Parathyroid adenoma (tissue), 2 donors: ENCODE results near the gene THAP4.

Experiments used
- H2AFZ ChIP-seq: fragments of 300-600 bp; sonication (generic); one replicate; pipeline ENCODE4 v1.7.0; 2017; ENCODE audit warnings: antibody characterized with exemption, mild to moderate bottlenecking
- H3K27ac ChIP-seq: fragments of 300-600 bp; sonication (generic); one replicate; pipeline ENCODE4 v1.7.0; 2017
- H3K27me3 ChIP-seq: fragments of 300-600 bp; sonication (generic); one replicate; pipeline ENCODE4 v1.7.0; 2017; ENCODE audit warnings: low read length; ENCODE audit not compliant: control insufficient read depth, insufficient read depth
- H3K36me3 ChIP-seq: fragments of 300-600 bp; sonication (generic); one replicate; pipeline ENCODE4 v1.7.0; 2017; ENCODE audit warnings: low read length; ENCODE audit not compliant: control insufficient read depth, insufficient read depth
- H3K4me1 ChIP-seq: fragments of 300-600 bp; sonication (generic); one replicate; pipeline ENCODE4 v1.7.0; 2017; ENCODE audit warnings: control low read depth
- H3K4me2 ChIP-seq: fragments of 300-600 bp; sonication (generic); one replicate; pipeline ENCODE4 v1.7.0; 2017; ENCODE audit warnings: low read length
- H3K4me3 ChIP-seq: fragments of 300-600 bp; sonication (generic); one replicate; pipeline ENCODE4 v1.7.0; 2017; ENCODE audit warnings: low read depth, low read length
- H3K79me2 ChIP-seq: fragments of 300-600 bp; sonication (generic); one replicate; pipeline ENCODE4 v1.7.0; 2017; ENCODE audit warnings: control low read depth
- H3K9ac ChIP-seq: fragments of 300-600 bp; sonication (generic); one replicate; pipeline ENCODE4 v1.7.0; 2017; ENCODE audit warnings: mild to moderate bottlenecking
- H3K9me3 ChIP-seq: fragments of 300-600 bp; sonication (generic); one replicate; pipeline ENCODE4 v1.7.0; 2017; ENCODE audit warnings: low read length; ENCODE audit not compliant: control insufficient read depth
- TF ChIP-seq, protein P1 (sequence below): fragments of 300-600 bp; sonication (generic); IDR thresholded peaks from one replicate; pipeline ENCODE4 v1.7.0; 2017; ENCODE audit warnings: antibody characterized with exemption, mild to moderate bottlenecking
- donor health status: primary hyperparathyroidism.

THAP4 gene

GRCh38 chr2:241582806-241583205, 54.2 kb downstream of the THAP4 start:
- peaks cover 8% of the 10 kb centered on the region for H3K79me2 ChIP-seq
- H3K4me1 ChIP-seq, result no peaks in the 10 kb centered on the region
- H2AFZ ChIP-seq, result no peak overlapping the region
- H3K4me2 ChIP-seq, result no peak overlapping the region
- no peak overlapping the region for H3K27ac ChIP-seq
- peaks cover 3% of the 10 kb centered on the region for H3K36me3 ChIP-seq
- H3K4me3 ChIP-seq, result no peak overlapping the region
- no peak overlapping the region for H3K9ac ChIP-seq
- H3K9me3 ChIP-seq, result peaks cover 7% of the 10 kb centered on the region
- TF ChIP-seq, protein P1, sequence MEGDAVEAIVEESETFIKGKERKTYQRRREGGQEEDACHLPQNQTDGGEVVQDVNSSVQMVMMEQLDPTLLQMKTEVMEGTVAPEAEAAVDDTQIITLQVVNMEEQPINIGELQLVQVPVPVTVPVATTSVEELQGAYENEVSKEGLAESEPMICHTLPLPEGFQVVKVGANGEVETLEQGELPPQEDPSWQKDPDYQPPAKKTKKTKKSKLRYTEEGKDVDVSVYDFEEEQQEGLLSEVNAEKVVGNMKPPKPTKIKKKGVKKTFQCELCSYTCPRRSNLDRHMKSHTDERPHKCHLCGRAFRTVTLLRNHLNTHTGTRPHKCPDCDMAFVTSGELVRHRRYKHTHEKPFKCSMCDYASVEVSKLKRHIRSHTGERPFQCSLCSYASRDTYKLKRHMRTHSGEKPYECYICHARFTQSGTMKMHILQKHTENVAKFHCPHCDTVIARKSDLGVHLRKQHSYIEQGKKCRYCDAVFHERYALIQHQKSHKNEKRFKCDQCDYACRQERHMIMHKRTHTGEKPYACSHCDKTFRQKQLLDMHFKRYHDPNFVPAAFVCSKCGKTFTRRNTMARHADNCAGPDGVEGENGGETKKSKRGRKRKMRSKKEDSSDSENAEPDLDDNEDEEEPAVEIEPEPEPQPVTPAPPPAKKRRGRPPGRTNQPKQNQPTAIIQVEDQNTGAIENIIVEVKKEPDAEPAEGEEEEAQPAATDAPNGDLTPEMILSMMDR, result no peak
- H3K27me3 ChIP-seq, result no peaks in the 10 kb centered on the region

DNA sequence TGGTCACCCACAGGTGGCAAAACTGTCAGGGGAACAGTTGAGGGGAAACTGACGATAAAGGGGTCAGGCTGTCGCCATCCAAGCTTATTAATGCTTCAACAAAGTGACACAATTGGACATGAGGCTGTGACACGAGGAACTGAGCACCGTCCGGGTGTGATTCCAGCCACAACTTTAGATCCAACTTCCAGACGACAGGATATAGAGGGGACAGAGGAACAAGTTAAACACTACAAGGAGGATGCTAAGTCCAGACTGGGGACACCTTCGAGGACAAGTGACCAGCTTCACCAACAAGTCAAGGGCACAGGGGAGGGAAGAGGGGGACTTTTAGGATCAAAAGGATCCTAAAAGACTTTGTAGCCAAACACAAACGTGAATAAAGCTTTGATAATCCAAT, 54.6 kb downstream of the THAP4 start:
- Histone ChIP-seq H3K79me2 (peaks cover 7% of the 10 kb centered on the region), H3K36me3 (peaks cover 3% of the 10 kb centered on the region), H3K27ac (no peak overlapping the region), H3K4me3 (no peak overlapping the region), H3K4me1 (no peaks in the 10 kb centered on the region), H3K27me3 (no peaks in the 10 kb centered on the region), H3K4me2 (no peak overlapping the region), H3K9ac (no peak overlapping the region), H3K9me3 (peaks cover 5% of the 10 kb centered on the region), H2AFZ (no peak overlapping the region)
- TF ChIP-seq, protein P1, result no peak

DNA sequence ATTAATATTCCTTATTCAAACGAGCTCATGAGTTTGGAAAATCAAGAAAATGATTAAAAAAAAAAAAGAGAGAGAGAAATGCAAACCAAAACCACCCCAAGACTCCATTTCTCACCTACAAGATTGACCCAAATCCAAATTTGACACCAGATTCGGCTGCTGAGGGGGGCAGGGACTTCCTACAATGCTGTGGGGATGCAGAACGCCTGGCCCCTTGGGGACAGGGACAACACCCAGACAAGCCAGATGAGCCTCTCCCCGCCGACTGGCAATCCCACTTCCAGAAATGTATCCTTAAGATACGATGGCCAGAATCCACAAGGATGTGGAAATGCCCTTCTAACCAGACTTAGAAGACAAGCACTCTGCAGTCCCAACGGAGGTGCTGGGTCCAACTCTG, 57.7 kb downstream of the THAP4 start:
- Histone ChIP-seq H3K27ac (no peak overlapping the region), H3K27me3 (no peaks in the 10 kb centered on the region), H3K4me1 (no peaks in the 10 kb centered on the region), H2AFZ (no peak overlapping the region), H3K79me2 (no peaks in the 10 kb centered on the region), H3K9ac (no peak overlapping the region), H3K4me3 (no peak overlapping the region), H3K4me2 (no peak overlapping the region), H3K36me3 (no peaks in the 10 kb centered on the region), H3K9me3 (no peaks in the 10 kb centered on the region)
- TF ChIP-seq, protein P1, result no peak

GRCh38 chr2:241577413-241578122, 59.4 kb downstream of the THAP4 start:
- Histone ChIP-seq H3K4me2 (no peak overlapping the region), H3K9ac (no peak overlapping the region), H3K9me3 (no peaks in the 10 kb centered on the region), H3K79me2 (no peaks in the 10 kb centered on the region), H3K27me3 (no peaks in the 10 kb centered on the region), H2AFZ (no peak overlapping the region), H3K4me3 (no peak overlapping the region), H3K4me1 (no peaks in the 10 kb centered on the region), H3K36me3 (no peaks in the 10 kb centered on the region), H3K27ac (no peak overlapping the region)
- TF ChIP-seq, protein P1, result no peak

DNA sequence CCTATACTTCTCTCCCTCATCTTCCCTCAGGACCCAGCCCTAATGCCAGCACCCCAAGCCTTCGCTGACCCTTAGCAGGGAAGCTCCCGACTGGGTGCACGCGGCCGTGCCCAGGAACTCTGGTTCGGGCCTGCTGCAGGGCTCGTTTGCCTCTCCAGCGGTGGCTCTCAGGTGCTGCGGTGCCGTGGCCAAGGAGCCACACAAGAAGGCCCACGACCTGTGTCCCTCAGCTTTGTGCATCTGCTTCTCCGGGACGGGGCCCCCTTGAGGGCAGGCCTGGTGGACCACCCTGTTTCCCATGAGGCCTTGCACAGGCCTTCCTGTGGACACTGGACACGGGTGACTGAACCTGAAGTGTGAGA, 60.7 kb downstream of the THAP4 start:
- Histone ChIP-seq H3K4me2 (no peak overlapping the region), H3K9ac (no peak overlapping the region), H3K36me3 (no peaks in the 10 kb centered on the region), H3K4me3 (no peak overlapping the region), H3K4me1 (no peaks in the 10 kb centered on the region), H3K79me2 (no peaks in the 10 kb centered on the region), H3K27me3 (no peaks in the 10 kb centered on the region), H2AFZ (no peak overlapping the region), H3K27ac (no peak overlapping the region), H3K9me3 (no peaks in the 10 kb centered on the region)
- TF ChIP-seq, protein P1, result no peak
